IMR-90 (cell line): ENCODE measurements around the gene MAPK1. TPM values are rescaled to one million over a fixed set of nuclear protein-coding genes. Genes with fewer than 3 reads are reported as not detected.
A peak's percentile ranks its signal among the peaks of the same experiment; 100 is the strongest.

Experiments
- ATAC-seq: fragments of 200-7000 bp; cut with Tn5 transposase; 2 replicates; pipeline ENCODE4 v1.9.1; 2020; ENCODE audit warnings: low read depth, mild to moderate bottlenecking, moderate library complexity
- BruUV-seq: library from RNA; stranded (reverse); fragments of 400-500 nt; replicated peaks from 2 replicates; lab custom pipeline; 2021; lab: Mats Ljungman, UMichigan
- CTCF ChIA-PET: fragments of 300-600 bp; formaldehyde crosslinking; extraction: SDS; loops from one replicate; lab custom pipeline; 2021; ENCODE audit warnings: antibody characterized with exemption; lab: Yijun Ruan, JAX
- POLR2A ChIA-PET: fragments of 300-600 bp; sonication (Branson Sonifier 250); formaldehyde crosslinking; loops from one replicate; lab custom pipeline; 2022; ENCODE audit warnings: antibody characterized with exemption; ENCODE audit not compliant: unreplicated experiment; lab: Charles Lee
- DNase-seq: peaks from one replicate; pipeline ENCODE4 v3.0.0; 2013
- H2AFZ ChIP-seq: replicated peaks from 2 replicates; pipeline ENCODE3; 2013; ENCODE audit warnings: low read length, mild to moderate bottlenecking; ENCODE audit not compliant: poor library complexity
- H2AK5ac ChIP-seq: 2 replicates; pipeline ENCODE4 v1.6.1; 2013; ENCODE audit warnings: low read depth, low read length, inconsistent platforms
- H2AK9ac ChIP-seq: replicated peaks from 2 replicates; pipeline ENCODE3; 2013; ENCODE audit warnings: mild to moderate bottlenecking, low read depth, low read length, moderate library complexity; ENCODE audit not compliant: poor library complexity
- H2BK120ac ChIP-seq: 2 replicates; pipeline ENCODE4 v1.6.1; 2013; ENCODE audit warnings: low read depth, low read length, inconsistent platforms
- H2BK15ac ChIP-seq: 3 replicates; pipeline ENCODE4 v1.6.1; 2013; ENCODE audit warnings: low read depth, low read length, inconsistent platforms
- H2BK20ac ChIP-seq: 2 replicates; pipeline ENCODE4 v1.6.1; 2013; ENCODE audit warnings: low read depth, mild to moderate bottlenecking, inconsistent platforms, low read length, moderate library complexity
- H2BK5ac ChIP-seq: 2 replicates; pipeline ENCODE4 v1.6.1; 2013; ENCODE audit warnings: mild to moderate bottlenecking, low read depth, low read length, inconsistent platforms; ENCODE audit not compliant: poor library complexity, severe bottlenecking
- H3K14ac ChIP-seq: replicated peaks from 2 replicates; pipeline ENCODE4 v1.6.1; 2013; ENCODE audit warnings: low read depth, low read length, inconsistent platforms
- H3K18ac ChIP-seq: 2 replicates; pipeline ENCODE4 v1.6.1; 2013; ENCODE audit warnings: low read depth, low read length, control low read depth
- H3K23ac ChIP-seq: 2 replicates; pipeline ENCODE4 v1.6.1; 2013; ENCODE audit warnings: low read depth, low read length, inconsistent platforms
- H3K27ac ChIP-seq: 2 replicates; pipeline ENCODE4 v1.5.1; 2013; ENCODE audit warnings: mild to moderate bottlenecking, control low read depth, low read length; ENCODE audit not compliant: insufficient read depth
- H3K27me3 ChIP-seq: 2 replicates; pipeline ENCODE4 v1.6.1; 2013; ENCODE audit warnings: low read length; ENCODE audit not compliant: control insufficient read depth, insufficient read depth
- H3K36me3 ChIP-seq: 2 replicates; pipeline ENCODE4 v1.6.1; 2013; ENCODE audit warnings: low read length, mixed read lengths; ENCODE audit not compliant: control insufficient read depth, insufficient read depth
- H3K4ac ChIP-seq: 2 replicates; pipeline ENCODE4 v1.6.1; 2013; ENCODE audit warnings: low read depth, low read length, inconsistent platforms
- H3K4me1 ChIP-seq: 2 replicates; pipeline ENCODE4 v1.6.1; 2013; ENCODE audit warnings: low read length, mixed read lengths; ENCODE audit not compliant: control insufficient read depth, insufficient read depth
- H3K4me2 ChIP-seq: 2 replicates; pipeline ENCODE4 v1.6.1; 2013; ENCODE audit warnings: low read depth, mild to moderate bottlenecking, control low read depth, low read length, moderate library complexity
- H3K4me3 ChIP-seq: 2 replicates; pipeline ENCODE4 v1.5.1; 2013; ENCODE audit warnings: low read depth, mild to moderate bottlenecking, control low read depth, low read length, moderate library complexity; ENCODE audit not compliant: insufficient read depth
- H3K56ac ChIP-seq: 2 replicates; pipeline ENCODE4 v1.6.1; 2013; ENCODE audit warnings: low read length, inconsistent platforms; ENCODE audit not compliant: insufficient read depth; ENCODE audit errors: extremely low read depth
- H3K79me1 ChIP-seq, 2 experiments: 2 replicates each; pipeline ENCODE4 v1.6.1; 2013; ENCODE audit warnings: low read length in 2 of 2, inconsistent platforms in 1 of 2, low read depth in 1 of 2
- H3K9ac ChIP-seq: 2 replicates; pipeline ENCODE4 v1.6.1; 2013; ENCODE audit warnings: low read depth, low read length, control low read depth
- H3K9me1 ChIP-seq: 2 replicates; pipeline ENCODE4 v1.6.1; 2013; ENCODE audit warnings: low read length, inconsistent platforms; ENCODE audit not compliant: insufficient read depth
- H3K9me3 ChIP-seq: 2 replicates; pipeline ENCODE4 v1.6.1; 2013; ENCODE audit warnings: low read length; ENCODE audit not compliant: control insufficient read depth, insufficient read depth
- H4K20me1 ChIP-seq: 2 replicates; pipeline ENCODE4 v1.6.1; 2013; ENCODE audit warnings: low read length, inconsistent platforms; ENCODE audit not compliant: insufficient read depth
- H4K5ac ChIP-seq: 2 replicates; pipeline ENCODE4 v1.6.1; 2013; ENCODE audit warnings: mild to moderate bottlenecking, low read depth, low read length, control low read depth
- H4K8ac ChIP-seq, 2 experiments: 2 replicates each; pipeline ENCODE4 v1.6.1; 2013; ENCODE audit warnings: low read depth in 2 of 2, low read length in 2 of 2, control low read depth in 1 of 2, inconsistent platforms in 1 of 2
- H4K91ac ChIP-seq: 2 replicates; pipeline ENCODE4 v1.6.1; 2013; ENCODE audit warnings: low read depth, low read length, inconsistent platforms; ENCODE audit not compliant: insufficient read depth
- BHLHE40 ChIP-seq: fragments of 150-350 bp; IDR thresholded peaks from 2 replicates; pipeline ENCODE4 v1.6.1; 2016; ENCODE audit warnings: mild to moderate bottlenecking, low read depth, low read length
- CEBPB ChIP-seq: IDR thresholded peaks from 2 replicates; pipeline ENCODE4 v1.6.1; 2012; ENCODE audit warnings: low read depth, low read length, improper control_type of control experiment
- CHD1 ChIP-seq: IDR thresholded peaks from 2 replicates; pipeline ENCODE4 v1.6.1; 2012; ENCODE audit warnings: low read depth, low read length, improper control_type of control experiment
- FOS ChIP-seq: fragments of 150-350 bp; IDR thresholded peaks from 2 replicates; pipeline ENCODE4 v1.6.1; 2016; ENCODE audit warnings: low read depth, low read length
- MAFK ChIP-seq: IDR thresholded peaks from 2 replicates; pipeline ENCODE4 v1.6.1; 2012; ENCODE audit warnings: low read depth, low read length, improper control_type of control experiment
- MAZ ChIP-seq: IDR thresholded peaks from 2 replicates; pipeline ENCODE4 v1.6.1; 2012; ENCODE audit warnings: low read depth, mild to moderate bottlenecking, low read length, improper control_type of control experiment, moderate library complexity, borderline replicate concordance
- MXI1 ChIP-seq: IDR thresholded peaks from 2 replicates; pipeline ENCODE4 v1.6.1; 2012; ENCODE audit warnings: low read depth, mild to moderate bottlenecking, low read length, moderate library complexity, borderline replicate concordance
- NFE2L2 ChIP-seq: fragments of 150-350 bp; IDR thresholded peaks from 2 replicates; pipeline ENCODE4 v1.6.1; 2016; ENCODE audit warnings: low read depth, mild to moderate bottlenecking, low read length
- POLR2A ChIP-seq: IDR thresholded peaks from 2 replicates; pipeline ENCODE4 v1.6.1; 2012; ENCODE audit warnings: mild to moderate bottlenecking, low read depth, low read length
- RAD21 ChIP-seq: IDR thresholded peaks from 2 replicates; pipeline ENCODE4 v1.6.1; 2012; ENCODE audit warnings: low read length, improper control_type of control experiment
- RCOR1 ChIP-seq: IDR thresholded peaks from 2 replicates; pipeline ENCODE4 v1.6.1; 2012; ENCODE audit warnings: mild to moderate bottlenecking, low read length, improper control_type of control experiment; ENCODE audit not compliant: insufficient replicate concordance
- RFX5 ChIP-seq: IDR thresholded peaks from 2 replicates; pipeline ENCODE4 v1.8.0; 2012; ENCODE audit warnings: low read depth, mild to moderate bottlenecking, low read length, moderate library complexity
- SMC3 ChIP-seq: fragments of 150-350 bp; IDR thresholded peaks from 2 replicates; pipeline ENCODE4 v1.6.1; 2016; ENCODE audit warnings: low read depth, mild to moderate bottlenecking, antibody characterized with exemption, low read length, moderate library complexity
- WGBS, 2 experiments: methylation state at CpG; one replicate each; pipeline versions ENCODE4 v1.1.5 to v1.1.7; 2013; ENCODE audit warnings: missing lambda C conversion rate in 2 of 2; ENCODE audit not compliant: insufficient read length in 1 of 2; ENCODE audit errors: extremely low coverage in 2 of 2; 5-methylcytosine and 5-hydroxymethylcytosine counted together
- dilution Hi-C: fragments of 300-500 bp; cut with HindIII; formaldehyde crosslinking; loops from one replicate; pipeline ENCODE4 v1.14.3; 2018; ENCODE audit warnings: low sequenced_read_pairs; ENCODE audit not compliant: unreplicated experiment
- in situ Hi-C: fragments of 300-500 bp; cut with MboI; formaldehyde crosslinking; loops from 3 replicates; pipeline ENCODE4 v1.14.3; 2019; ENCODE audit warnings: low sequenced_read_pairs, inconsistent platforms, mixed read lengths
- intact Hi-C: fragments of 100-400 bp; cut with micrococcal nuclease; formaldehyde crosslinking; loops from 2 replicates; pipeline ENCODE4 v1.10.0; 2022
- polyA plus RNA-seq, 3 experiments: library from polyadenylated mRNA; depleted of rRNA; stranded (reverse); fragments of >200 nt; gene quantifications; 2 replicates each; pipeline ENCODE4 v1.2.3, GENCODE V29; 2012; ENCODE audit warnings: low replicate concordance in 1 of 3
- total RNA-seq: library from RNA; depleted of rRNA; stranded (reverse); fragments of >200 nt; gene quantifications from 2 replicates; pipeline ENCODE4 v1.2.3, GENCODE V29; 2012
- TF ChIP-seq, protein P1 (sequence below): fragments of 150-350 bp; IDR thresholded peaks from 2 replicates; pipeline ENCODE4 v1.6.1; 2016; ENCODE audit warnings: low read depth, mild to moderate bottlenecking, low read length, moderate library complexity, borderline replicate concordance
- TF ChIP-seq, protein P2 (sequence below): fragments of 150-350 bp; IDR thresholded peaks from 2 replicates; pipeline ENCODE4 v1.6.1; 2017; ENCODE audit warnings: mild to moderate bottlenecking, antibody characterized with exemption, low read length, low read depth
- TF ChIP-seq, protein P3 (sequence below): conservative IDR thresholded peaks from 2 replicates; pipeline ENCODE4 v1.5.1; 2012; ENCODE audit warnings: mild to moderate bottlenecking, low read depth, low read length, improper control_type of control experiment

The MAPK1 gene
- total and polyA plus RNA-seq, 2 of the 4 experiments (the other 2 are of a cell fraction) = 41.0 to 51.3 TPM

DNA sequence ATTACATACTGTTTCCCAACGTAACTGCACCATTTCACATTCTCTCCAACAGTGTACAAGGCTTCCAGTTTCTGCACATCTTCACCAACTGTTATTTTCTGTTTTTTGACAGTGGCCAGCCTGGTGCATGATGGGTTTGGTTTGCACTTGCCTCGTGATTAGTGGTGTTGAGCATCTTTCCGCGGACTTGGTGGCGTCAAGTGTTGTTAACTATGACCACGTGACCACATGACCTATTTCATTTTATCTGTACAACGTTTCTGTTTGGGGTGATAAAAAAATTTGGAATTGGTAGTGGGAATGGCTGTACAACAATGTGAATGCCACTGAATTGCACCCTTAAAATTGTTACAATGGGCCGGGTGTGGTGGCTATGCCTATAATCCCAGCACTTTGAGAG is 129.4 kb downstream of the MAPK1 start:
- Histone ChIP-seq H3K27me3 (0 out of 2 replicates have a peak, but pooled peaks cover 2% of the 10 kb centered on the region), H3K9me1 (peaks cover 3% of the 10 kb centered on the region; the same call in 1 of the 2 replicates), H3K27ac (no peak overlapping the region), H3K56ac (no peak overlapping the region), H2BK15ac (no peak overlapping the region), H3K23ac (no peak overlapping the region), H3K4me1 (peaks cover 2% of the 10 kb centered on the region; the same call in 1 of the 2 replicates), H2AK5ac (no peak overlapping the region), H2AK9ac (peak overlapping the region; percentile 33), H4K20me1 (no peaks in the 10 kb centered on the region; the same call in 1 of the 2 replicates), H3K4ac (no peak overlapping the region), H4K8ac (no peak overlapping the region), H3K18ac (no peak overlapping the region), H3K9ac (no peak overlapping the region), H4K5ac (no peak overlapping the region), H3K36me3 (no peaks in the 10 kb centered on the region), H3K4me2 (no peak overlapping the region), H2AFZ (no peak overlapping the region), H3K4me3 (no peak overlapping the region), H2BK5ac (no peak overlapping the region), H2BK120ac (no peak overlapping the region), H2BK20ac (no peak overlapping the region), H3K79me1 (no peaks in the 10 kb centered on the region), H3K9me3 (no peaks in the 10 kb centered on the region), H4K91ac (no peak overlapping the region), H3K14ac (no peak overlapping the region)
- dilution Hi-C loops = no loop called here
- ATAC-seq (no peak), DNase-seq (no peak)
- CTCF ChIA-PET = no interaction called here
- 60% methylated on average over 1 of the region's 8 CpGs; no CpG with 5 or more reads in 1 of the 2 experiments for WGBS, 2 experiments
- TF ChIP-seq, protein P1, sequence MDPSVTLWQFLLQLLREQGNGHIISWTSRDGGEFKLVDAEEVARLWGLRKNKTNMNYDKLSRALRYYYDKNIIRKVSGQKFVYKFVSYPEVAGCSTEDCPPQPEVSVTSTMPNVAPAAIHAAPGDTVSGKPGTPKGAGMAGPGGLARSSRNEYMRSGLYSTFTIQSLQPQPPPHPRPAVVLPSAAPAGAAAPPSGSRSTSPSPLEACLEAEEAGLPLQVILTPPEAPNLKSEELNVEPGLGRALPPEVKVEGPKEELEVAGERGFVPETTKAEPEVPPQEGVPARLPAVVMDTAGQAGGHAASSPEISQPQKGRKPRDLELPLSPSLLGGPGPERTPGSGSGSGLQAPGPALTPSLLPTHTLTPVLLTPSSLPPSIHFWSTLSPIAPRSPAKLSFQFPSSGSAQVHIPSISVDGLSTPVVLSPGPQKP = no peak
- TF ChIP-seq RAD21 (no peak), CHD1 (no peak), BHLHE40 (no peak), MXI1 (no peak), FOS (no peak), CEBPB (no peak), RFX5 (no peak), NFE2L2 (no peak), RCOR1 (no peak), MAFK (no peak), POLR2A (no peak), SMC3 (no peak), MAZ (no peak)
- TF ChIP-seq, protein P2, sequence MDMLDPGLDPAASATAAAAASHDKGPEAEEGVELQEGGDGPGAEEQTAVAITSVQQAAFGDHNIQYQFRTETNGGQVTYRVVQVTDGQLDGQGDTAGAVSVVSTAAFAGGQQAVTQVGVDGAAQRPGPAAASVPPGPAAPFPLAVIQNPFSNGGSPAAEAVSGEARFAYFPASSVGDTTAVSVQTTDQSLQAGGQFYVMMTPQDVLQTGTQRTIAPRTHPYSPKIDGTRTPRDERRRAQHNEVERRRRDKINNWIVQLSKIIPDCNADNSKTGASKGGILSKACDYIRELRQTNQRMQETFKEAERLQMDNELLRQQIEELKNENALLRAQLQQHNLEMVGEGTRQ = no peak
- TF ChIP-seq, protein P3, sequence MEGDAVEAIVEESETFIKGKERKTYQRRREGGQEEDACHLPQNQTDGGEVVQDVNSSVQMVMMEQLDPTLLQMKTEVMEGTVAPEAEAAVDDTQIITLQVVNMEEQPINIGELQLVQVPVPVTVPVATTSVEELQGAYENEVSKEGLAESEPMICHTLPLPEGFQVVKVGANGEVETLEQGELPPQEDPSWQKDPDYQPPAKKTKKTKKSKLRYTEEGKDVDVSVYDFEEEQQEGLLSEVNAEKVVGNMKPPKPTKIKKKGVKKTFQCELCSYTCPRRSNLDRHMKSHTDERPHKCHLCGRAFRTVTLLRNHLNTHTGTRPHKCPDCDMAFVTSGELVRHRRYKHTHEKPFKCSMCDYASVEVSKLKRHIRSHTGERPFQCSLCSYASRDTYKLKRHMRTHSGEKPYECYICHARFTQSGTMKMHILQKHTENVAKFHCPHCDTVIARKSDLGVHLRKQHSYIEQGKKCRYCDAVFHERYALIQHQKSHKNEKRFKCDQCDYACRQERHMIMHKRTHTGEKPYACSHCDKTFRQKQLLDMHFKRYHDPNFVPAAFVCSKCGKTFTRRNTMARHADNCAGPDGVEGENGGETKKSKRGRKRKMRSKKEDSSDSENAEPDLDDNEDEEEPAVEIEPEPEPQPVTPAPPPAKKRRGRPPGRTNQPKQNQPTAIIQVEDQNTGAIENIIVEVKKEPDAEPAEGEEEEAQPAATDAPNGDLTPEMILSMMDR = no peak
- BruUV-seq = no TSS peak
- in situ Hi-C loops = no loop called here
- intact Hi-C loops = no loop called here
- POLR2A ChIA-PET = no interaction called here
